Naive B cell (primary cell): Measurements from ENCODE around the gene KLC1. TPM values are rescaled to one million over a fixed set of nuclear protein-coding genes. Genes with fewer than 3 reads are reported as not detected.
A peak's percentile ranks its signal among the peaks of the same experiment; 100 is the strongest.

Source experiments
- ATAC-seq, 2 donors: fragments of 150-1000 bp; cut with Tn5 transposase; 2 replicates each; pipeline ENCODE4 v1.10.0; 2021; ENCODE audit warnings: low read depth in 2 of 2, mild to moderate bottlenecking in 2 of 2, moderate library complexity in 2 of 2
- DNase-seq: peaks from one replicate; pipeline ENCODE4 v3.0.0; 2022
- H3K27ac Mint-ChIP-seq, 6 donors: one replicate each; pipeline ENCODE4 v1.8.0; 2020 to 2022; ENCODE audit warnings: mild to moderate bottlenecking in 6 of 6, mixed read lengths in 6 of 6, moderate library complexity in 5 of 6, inconsistent platforms in 2 of 6
- H3K27me3 Mint-ChIP-seq, 3 donors: one replicate each; pipeline ENCODE4 v1.8.0; 2021 to 2022; ENCODE audit warnings: mixed read lengths in 3 of 3, mild to moderate bottlenecking in 1 of 3
- H3K36me3 Mint-ChIP-seq, 2 donors: one replicate each; pipeline ENCODE4 v1.8.0; 2020 to 2022; ENCODE audit warnings: mixed read lengths in 2 of 2, inconsistent platforms in 1 of 2, mild to moderate bottlenecking in 1 of 2
- H3K4me1 Mint-ChIP-seq, 3 donors: one replicate each; pipeline ENCODE4 v1.8.0; 2020 to 2022; ENCODE audit warnings: mixed read lengths in 3 of 3, inconsistent platforms in 1 of 3, mild to moderate bottlenecking in 1 of 3, moderate library complexity in 1 of 3
- H3K4me3 Mint-ChIP-seq, 8 donors: one replicate each; pipeline ENCODE4 v1.8.0; 2020 to 2022; ENCODE audit warnings: mild to moderate bottlenecking in 8 of 8, mixed read lengths in 8 of 8, moderate library complexity in 8 of 8, inconsistent platforms in 2 of 8
- H3K9me3 Mint-ChIP-seq, 7 donors: one replicate each; pipeline ENCODE4 v1.8.0; 2020 to 2022; ENCODE audit warnings: mixed read lengths in 7 of 7, mild to moderate bottlenecking in 5 of 7, inconsistent platforms in 2 of 7, moderate library complexity in 1 of 7
- polyA plus RNA-seq, 6 donors: library from polyadenylated mRNA; unstranded; fragments of 300-500 nt; fragmentation: Illumina TruSeq; gene quantifications; one replicate each; pipeline ENCODE4 v1.2.3, GENCODE V29; 2021; ENCODE audit warnings: low read depth in 6 of 6

KLC1 gene
- polyA plus RNA-seq, 6 donors from 2014 or later: 25.9 to 90.4 (median 56.2) TPM

DNA sequence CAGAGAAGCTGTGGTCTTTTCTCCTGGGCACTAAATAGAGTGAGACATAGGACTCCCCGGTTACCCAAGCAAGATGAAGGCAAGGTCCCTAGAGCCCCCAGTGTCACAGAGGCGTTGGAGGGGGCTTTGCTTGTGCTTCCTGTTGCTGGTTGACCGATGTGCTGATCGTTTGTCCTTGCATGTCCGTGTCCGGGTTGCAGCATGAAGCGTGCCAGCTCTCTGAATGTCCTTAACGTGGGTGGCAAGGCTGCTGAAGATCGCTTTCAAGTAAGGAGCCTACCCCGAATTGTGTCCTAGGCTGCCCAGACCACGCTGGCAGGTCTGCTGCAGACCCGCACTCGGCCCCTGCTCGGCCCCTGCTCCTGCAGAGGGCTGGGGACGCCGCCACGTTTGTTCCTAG is 63.1 kb downstream of the KLC1 start:
- peaks cover 38 to 64% (median 54%) of the 10 kb centered on the region in 3 donors for H3K4me1 Mint-ChIP-seq
- H3K27ac Mint-ChIP-seq: peak overlapping the region; percentile 64 to 92 (median 84)
- H3K36me3 Mint-ChIP-seq: no peaks in the 10 kb centered on the region
- no peaks in the 10 kb centered on the region for H3K27me3 Mint-ChIP-seq
- peak overlapping the region in 7 of 8 donors; percentile 61 to 86 (median 74) for H3K4me3 Mint-ChIP-seq
- no peak for DNase-seq
- H3K9me3 Mint-ChIP-seq: no peaks in the 10 kb centered on the region
- ATAC-seq: peak; percentile 22 to 34

GRCh38 chr14:103692871-103693270 is 63.9 kb downstream of the KLC1 start:
- peaks cover 41 to 67% (median 60%) of the 10 kb centered on the region in 3 donors for H3K4me1 Mint-ChIP-seq
- no peak overlapping the region for H3K4me3 Mint-ChIP-seq
- peak overlapping the region; percentile 30 to 86 (median 63) for H3K27ac Mint-ChIP-seq
- no peaks in the 10 kb centered on the region for H3K27me3 Mint-ChIP-seq
- no peak for DNase-seq
- H3K9me3 Mint-ChIP-seq: no peaks in the 10 kb centered on the region
- no peak for ATAC-seq
- no peaks in the 10 kb centered on the region for H3K36me3 Mint-ChIP-seq

GRCh38 chr14:103693515-103693914 is 64.5 kb downstream of the KLC1 start:
- Mint-ChIP-seq H3K36me3 (no peaks in the 10 kb centered on the region), H3K4me3 (peak overlapping the region in 1 of 8 donors; percentile 3), H3K9me3 (no peaks in the 10 kb centered on the region), H3K27ac (peak overlapping the region in 2 of 6 donors; percentile 60 to 63), H3K27me3 (no peaks in the 10 kb centered on the region), H3K4me1 (peaks cover 41 to 67% (median 64%) of the 10 kb centered on the region in 3 donors)
- DNase-seq (no peak), ATAC-seq (no peak)

- ATAC-seq: no peak
These were observed 65.6 kb downstream of the KLC1 start for GRCh38 chr14:103694572-103695026.

GRCh38 chr14:103695296-103696069 is 66.5 kb downstream of the KLC1 start:
- Mint-ChIP-seq H3K27ac (peak overlapping the region in 4 of 6 donors; percentile 46 to 85 (median 70)), H3K36me3 (no peaks in the 10 kb centered on the region), H3K4me1 (peaks cover 39 to 66% (median 59%) of the 10 kb centered on the region in 3 donors), H3K27me3 (no peaks in the 10 kb centered on the region), H3K4me3 (peak overlapping the region in 4 of 8 donors; percentile 30 to 56 (median 45)), H3K9me3 (no peaks in the 10 kb centered on the region)
- no peak for DNase-seq
- ATAC-seq: no peak

More at GRCh38 chr14:103694572-103695026, 65.6 kb downstream of the KLC1 start:
- H3K9me3 Mint-ChIP-seq: no peaks in the 10 kb centered on the region
- no peaks in the 10 kb centered on the region for H3K27me3 Mint-ChIP-seq
- peaks cover 40 to 71% (median 59%) of the 10 kb centered on the region in 3 donors for H3K4me1 Mint-ChIP-seq
- no peak overlapping the region for H3K4me3 Mint-ChIP-seq
- peak overlapping the region in 1 of 6 donors; percentile 76 for H3K27ac Mint-ChIP-seq
- DNase-seq: no peak
- no peaks in the 10 kb centered on the region for H3K36me3 Mint-ChIP-seq

DNA sequence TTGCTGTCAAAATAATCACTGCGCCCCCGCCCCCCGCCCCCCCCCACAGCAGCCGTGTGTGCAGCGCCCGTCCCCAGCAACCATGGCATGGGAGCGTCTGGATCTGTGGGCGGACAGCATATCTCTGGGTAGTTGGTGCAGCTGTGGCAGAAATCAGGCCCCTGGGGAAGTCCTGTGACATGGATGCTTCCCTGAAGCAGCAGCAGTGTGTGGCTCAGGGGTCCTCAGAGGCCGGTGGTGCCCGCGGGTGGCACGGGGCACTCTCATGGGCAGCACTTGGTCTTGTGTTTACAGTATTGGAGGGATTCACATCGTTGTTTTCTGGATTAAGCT is 67.0 kb downstream of the KLC1 start:
- ATAC-seq (no peak), DNase-seq (no peak)
- H3K4me1 Mint-ChIP-seq: peaks cover 38 to 62% (median 60%) of the 10 kb centered on the region in 3 donors
- no peaks in the 10 kb centered on the region for H3K9me3 Mint-ChIP-seq
- H3K36me3 Mint-ChIP-seq: no peaks in the 10 kb centered on the region
- peak overlapping the region in 4 of 6 donors; percentile 56 to 85 (median 69) for H3K27ac Mint-ChIP-seq
- no peaks in the 10 kb centered on the region for H3K27me3 Mint-ChIP-seq
- peak overlapping the region in 4 of 8 donors; percentile 30 to 56 (median 45) for H3K4me3 Mint-ChIP-seq

- Mint-ChIP-seq H3K4me3 (peak overlapping the region in 4 of 8 donors; percentile 17 to 78 (median 45)), H3K36me3 (no peaks in the 10 kb centered on the region), H3K27me3 (no peaks in the 10 kb centered on the region), H3K9me3 (no peaks in the 10 kb centered on the region), H3K27ac (peak overlapping the region in 5 of 6 donors; percentile 56 to 85 (median 62)), H3K4me1 (peaks cover 38 to 62% (median 59%) of the 10 kb centered on the region in 3 donors)
- no peak for ATAC-seq
- DNase-seq: no peak
These were observed 67.6 kb downstream of the KLC1 start for GRCh38 chr14:103696466-103697071.

- H3K4me3 Mint-ChIP-seq: peak overlapping the region in 4 of 8 donors; percentile 2 to 83 (median 26)
- H3K9me3 Mint-ChIP-seq: no peaks in the 10 kb centered on the region
- no peaks in the 10 kb centered on the region for H3K36me3 Mint-ChIP-seq
- ATAC-seq (no peak), DNase-seq (no peak)
- H3K27me3 Mint-ChIP-seq: no peaks in the 10 kb centered on the region
- peak overlapping the region in 3 of 6 donors; percentile 7 to 81 (median 45) for H3K27ac Mint-ChIP-seq
- peaks cover 38 to 62% (median 59%) of the 10 kb centered on the region in 3 donors for H3K4me1 Mint-ChIP-seq
These were observed 68.2 kb downstream of the KLC1 start for GRCh38 chr14:103697206-103697602.

GRCh38 chr14:103697603-103698379 is 68.8 kb downstream of the KLC1 start:
- H3K36me3 Mint-ChIP-seq: no peaks in the 10 kb centered on the region
- peak overlapping the region in 1 of 8 donors; percentile 83 for H3K4me3 Mint-ChIP-seq
- no peaks in the 10 kb centered on the region for H3K9me3 Mint-ChIP-seq
- H3K27ac Mint-ChIP-seq: peak overlapping the region in 3 of 6 donors; percentile 7 to 81 (median 81)
- H3K27me3 Mint-ChIP-seq: no peaks in the 10 kb centered on the region
- DNase-seq (no peak), ATAC-seq (no peak)
- H3K4me1 Mint-ChIP-seq: peaks cover 37 to 64% (median 60%) of the 10 kb centered on the region in 3 donors

DNA sequence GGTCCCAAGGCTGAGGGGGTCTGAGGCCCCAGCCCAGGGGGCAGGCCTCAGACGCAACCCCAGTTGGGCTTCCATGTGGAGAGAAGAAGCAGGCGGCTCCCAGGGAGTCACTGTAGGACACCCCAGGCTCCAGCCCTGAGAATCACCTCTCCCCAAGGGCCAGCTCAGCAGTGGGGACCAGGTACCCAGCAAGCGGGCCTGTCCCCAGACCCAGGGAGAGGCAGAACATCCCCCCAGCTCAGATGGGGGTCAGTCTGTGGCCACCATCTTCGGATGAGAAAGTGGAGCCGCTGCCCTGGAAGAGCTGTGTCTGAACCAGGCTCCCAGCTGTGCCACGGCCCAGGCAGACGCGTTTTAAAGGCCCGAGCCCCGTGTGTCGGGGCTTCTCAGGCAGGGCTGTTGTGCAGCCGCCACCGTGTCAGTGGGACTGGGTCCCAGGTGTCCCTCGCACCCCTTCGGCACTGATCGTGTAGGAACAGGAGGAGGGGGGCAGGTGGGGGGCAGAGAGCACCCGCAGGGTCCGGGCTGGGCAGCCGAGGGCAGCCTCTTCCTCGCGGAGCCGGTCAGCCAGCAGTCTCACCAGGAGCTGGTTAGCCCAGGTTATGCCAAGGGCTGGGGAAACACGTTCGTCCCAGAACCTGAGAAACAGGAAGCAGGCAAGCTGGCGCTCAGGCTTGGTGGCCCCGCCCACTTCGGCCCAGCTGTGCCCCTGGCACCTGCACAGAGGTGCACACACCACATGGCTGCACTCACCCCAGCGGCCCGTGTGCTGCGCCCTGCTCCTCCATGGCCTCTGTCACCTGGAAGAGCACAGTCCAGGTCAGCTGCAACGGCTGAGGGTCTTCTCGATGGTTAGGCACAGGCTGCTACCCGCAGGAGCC is 69.6 kb downstream of the KLC1 start:
- no peaks in the 10 kb centered on the region for H3K9me3 Mint-ChIP-seq
- ATAC-seq: peak; percentile 48 to 54
- H3K27me3 Mint-ChIP-seq: no peaks in the 10 kb centered on the region
- DNase-seq: peak; percentile 24
- no peaks in the 10 kb centered on the region for H3K36me3 Mint-ChIP-seq
- H3K27ac Mint-ChIP-seq: peak overlapping the region in 2 of 6 donors; percentile 19 to 41
- H3K4me1 Mint-ChIP-seq: peaks cover 37 to 72% (median 62%) of the 10 kb centered on the region in 3 donors
- H3K4me3 Mint-ChIP-seq: peak overlapping the region in 1 of 8 donors; percentile 37

GRCh38 chr14:103699261-103699661 is 70.2 kb downstream of the KLC1 start:
- H3K27ac Mint-ChIP-seq: peak overlapping the region in 2 of 6 donors; percentile 19 to 41

More at GRCh38 chr14:103699261-103699661, 70.2 kb downstream of the KLC1 start:
- no peaks in the 10 kb centered on the region for H3K9me3 Mint-ChIP-seq
- no peaks in the 10 kb centered on the region for H3K36me3 Mint-ChIP-seq
- DNase-seq (no peak), ATAC-seq (no peak)
- H3K4me1 Mint-ChIP-seq: peaks cover 37 to 74% (median 61%) of the 10 kb centered on the region in 3 donors
- peak overlapping the region in 1 of 8 donors; percentile 18 for H3K4me3 Mint-ChIP-seq
- H3K27me3 Mint-ChIP-seq: no peaks in the 10 kb centered on the region
